GM18520 (cell line): ENCODE data around the gene IFT27.

Source experiments
- ATAC-seq: cut with Tn5 transposase; IDR thresholded peaks from one replicate; pipeline ENCODE4 v1.9.1; 2021; ENCODE audit not compliant: unreplicated experiment

IFT27 gene

GRCh38 chr22:36727927-36728488 is 47.9 kb downstream of the IFT27 start:
- ATAC-seq, result no peak

GRCh38 chr22:36727110-36727509 is 48.8 kb downstream of the IFT27 start:
- ATAC-seq, result no peak

- ATAC-seq, result no peak
These were observed 49.9 kb downstream of the IFT27 start for GRCh38 chr22:36726007-36726380.

GRCh38 chr22:36725366-36726006 is 50.4 kb downstream of the IFT27 start:
- no peak for ATAC-seq

- ATAC-seq, result no peak
These were observed 51.1 kb downstream of the IFT27 start for GRCh38 chr22:36724836-36725235.

- ATAC-seq, result no peak
These were observed 53.9 kb downstream of the IFT27 start for GRCh38 chr22:36722055-36722454.

- no peak for ATAC-seq
These were observed 60.3 kb downstream of the IFT27 start for GRCh38 chr22:36715647-36716046.

- no peak for ATAC-seq
These were observed 61.8 kb downstream of the IFT27 start for GRCh38 chr22:36714110-36714509.

GRCh38 chr22:36713436-36713835 is 62.5 kb downstream of the IFT27 start:
- ATAC-seq, result no peak
